Endothelial cell of umbilical vein (primary cell): ENCODE results near the gene AVPR1A. TPM values are rescaled to one million over a fixed set of nuclear protein-coding genes. Genes with fewer than 3 reads are reported as not detected.

Experiments
- BruUV-seq: library from RNA; stranded (reverse); fragments of 400-500 nt; replicated peaks from 2 replicates; lab custom pipeline; 2021; lab: Mats Ljungman, UMichigan
- CTCF ChIA-PET: fragments of 300-600, 350-600 bp; sonication (Branson Sonifier 250); formaldehyde crosslinking; loops from one replicate; lab custom pipeline; 2021; ENCODE audit warnings: antibody characterized with exemption, inconsistent platforms; lab: Charles Lee
- POLR2A ChIA-PET: fragments of 300-600, 350-600 bp; sonication (Branson Sonifier 250); formaldehyde crosslinking; loops from one replicate; lab custom pipeline; 2021; ENCODE audit warnings: antibody characterized with exemption, inconsistent platforms; lab: Charles Lee
- DNase-seq: peaks from one replicate; pipeline ENCODE4 v3.0.0-alpha.2; 2011; ENCODE audit warnings: low read depth, low spot score
- FAIRE-seq: peaks from 2 replicates; lab custom pipeline; 2011; peaks lifted over from hg19 to GRCh38; lab: Jason Lieb, UNC
- H2AFZ ChIP-seq: 2 replicates; pipeline ENCODE4 v1.6.0; 2012; ENCODE audit warnings: low read depth, low read length, control low read depth, inconsistent platforms
- H3K27ac ChIP-seq: 2 replicates; pipeline ENCODE4 v1.5.1; 2011; ENCODE audit warnings: low read depth, mild to moderate bottlenecking, control low read depth, low read length, moderate library complexity; ENCODE audit not compliant: insufficient read depth
- H3K27me3 ChIP-seq, 2 experiments: 2 replicates each; pipeline versions ENCODE4 v1.6.0 to v1.6.1; 2011; ENCODE audit warnings: low read length in 2 of 2, mixed read lengths in 1 of 2; ENCODE audit not compliant: control insufficient read depth in 2 of 2, insufficient read depth in 2 of 2
- H3K36me3 ChIP-seq, 2 experiments: 2 replicates in 1 of 2; 3 replicates in 1 of 2; pipeline ENCODE4 v1.5.1; 2011; ENCODE audit warnings: low read length in 2 of 2, mild to moderate bottlenecking in 1 of 2, moderate library complexity in 1 of 2; ENCODE audit not compliant: control insufficient read depth in 2 of 2, insufficient read depth in 2 of 2; ENCODE audit errors: extremely low read depth in 1 of 2
- H3K4me1 ChIP-seq: 3 replicates; pipeline ENCODE4 v1.5.1; 2011; ENCODE audit warnings: mild to moderate bottlenecking, low read length; ENCODE audit not compliant: control insufficient read depth, insufficient read depth; ENCODE audit errors: extremely low read depth
- H3K4me2 ChIP-seq: 2 replicates; pipeline ENCODE4 v1.6.1; 2011; ENCODE audit warnings: low read length, control low read depth, mixed read lengths; ENCODE audit not compliant: insufficient read depth
- H3K4me3 ChIP-seq, 3 experiments: fragments of 200-600 bp in 1 of 3; sonication (generic), shearing (Covaris generic) in 1 of 3; replicated peaks in 1 of 3; 2 replicates each; pipeline ENCODE4 v1.5.1; 2011 to 2016; ENCODE audit warnings: control low read depth in 3 of 3, low read length in 3 of 3, mild to moderate bottlenecking in 2 of 3, inconsistent platforms in 1 of 3, low read depth in 1 of 3, moderate library complexity in 1 of 3; ENCODE audit not compliant: insufficient read depth in 1 of 3
- H3K79me2 ChIP-seq: 2 replicates; pipeline ENCODE4 v1.6.0; 2012; ENCODE audit warnings: low read length, inconsistent platforms; ENCODE audit not compliant: control insufficient read depth, insufficient read depth
- H3K9ac ChIP-seq: replicated peaks from 2 replicates; pipeline ENCODE3; 2011; ENCODE audit warnings: low read length, control low read depth; ENCODE audit not compliant: insufficient read depth; ENCODE audit errors: extremely low read depth
- H3K9me1 ChIP-seq: replicated peaks from 3 replicates; pipeline ENCODE4 v1.6.0; 2011; ENCODE audit warnings: mild to moderate bottlenecking, low read length; ENCODE audit not compliant: control insufficient read depth, insufficient read depth; ENCODE audit errors: extremely low read depth
- H3K9me3 ChIP-seq: replicated peaks from 2 replicates; pipeline ENCODE4 v1.5.1; 2012; ENCODE audit warnings: low read length, inconsistent platforms; ENCODE audit not compliant: control insufficient read depth, insufficient read depth
- H4K20me1 ChIP-seq: replicated peaks from 2 replicates; pipeline ENCODE3; 2011; ENCODE audit warnings: mild to moderate bottlenecking, low read length; ENCODE audit not compliant: control insufficient read depth, insufficient read depth; ENCODE audit errors: extremely low read depth
- dilution Hi-C: fragments of 300-500 bp; cut with MboI; formaldehyde crosslinking; loops from one replicate; pipeline ENCODE4 v1.15.0; 2019; ENCODE audit warnings: low sequenced_read_pairs; ENCODE audit not compliant: extremely low pct_ligation_motif_present
- intact Hi-C: fragments of 100-400 bp; cut with micrococcal nuclease; formaldehyde crosslinking; loops from one replicate; pipeline ENCODE4 v1.10.0; 2022
- polyA plus RNA-seq, 4 experiments: library from polyadenylated mRNA; depleted of rRNA in 3 of 4; stranded (reverse) in 3 of 4; unstranded in 1 of 4; fragments of >200 nt; gene quantifications; 2 replicates each; pipeline versions ENCODE4 v1.2.1 to v1.2.3, GENCODE V29; 2011 to 2012; ENCODE audit warnings: missing spikeins in 1 of 4
- total RNA-seq: library from RNA; stranded (reverse); gene quantifications from 2 replicates; pipeline ENCODE4 v1.2.3, GENCODE V29; 2021
- TF ChIP-seq, protein P1 (sequence below), 2 donors: IDR thresholded peaks; 1 replicate in 1 of 2; 2 replicates in 1 of 2; pipeline ENCODE4 v1.5.1; 2011; ENCODE audit warnings: low read length in 2 of 2, mild to moderate bottlenecking in 2 of 2, moderate library complexity in 2 of 2, control low read depth in 1 of 2, inconsistent platforms in 1 of 2, low read depth in 1 of 2; ENCODE audit not compliant: insufficient read depth in 1 of 2; ENCODE audit errors: extremely low read depth in 1 of 2
- TF ChIP-seq, protein P2 (sequence below): IDR thresholded peaks from 2 replicates; pipeline ENCODE4 v1.6.1; 2011; ENCODE audit not compliant: insufficient read depth, insufficient read length

AVPR1A gene
- total and polyA plus RNA-seq, 2 donors (not counting 3 experiments of a cell fraction or from before 2014, with no cell fraction given): not detected

DNA sequence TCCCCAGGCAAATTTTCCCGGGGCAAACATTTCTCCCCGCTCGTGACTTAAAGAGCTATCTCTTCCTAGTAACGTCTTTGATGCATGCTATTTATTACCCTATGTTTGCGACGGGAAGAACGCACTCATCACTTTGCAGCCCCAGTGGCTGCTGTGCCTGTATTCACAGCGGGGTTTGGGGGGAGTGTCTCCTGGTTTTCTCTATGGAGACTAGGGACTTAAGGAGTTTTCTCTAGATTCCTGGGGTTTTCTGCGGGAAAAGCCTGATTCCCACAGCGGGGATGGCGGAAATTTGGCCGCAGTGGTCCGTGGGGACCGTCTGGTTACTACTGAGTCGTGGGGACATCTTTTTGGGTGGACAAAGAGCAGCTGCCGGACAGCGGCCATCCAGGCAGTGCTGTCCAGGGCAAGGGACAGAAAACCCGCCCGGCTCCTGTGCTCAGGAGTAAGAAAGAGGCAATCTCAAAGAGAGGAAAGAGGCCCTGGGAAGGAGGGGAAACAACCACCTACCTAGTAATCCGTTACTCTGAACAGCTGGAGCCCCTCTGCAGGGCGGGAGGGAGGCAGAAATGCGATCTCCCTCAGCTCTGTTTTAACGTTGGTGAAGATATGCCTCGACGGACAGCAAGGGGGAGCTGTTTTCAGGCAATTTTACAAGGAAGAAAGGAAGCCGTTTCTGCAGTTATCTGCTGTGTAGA is 771 bp upstream of the AVPR1A start:
- Histone ChIP-seq H3K4me1 (no peaks in the 10 kb centered on the region), H3K9me1 (no peaks in the 10 kb centered on the region), H3K27me3 (peaks cover 32 to 63% of the 10 kb centered on the region in 2 experiments), H3K36me3 (no peaks in the 10 kb centered on the region), H3K9ac (no peak overlapping the region), H3K79me2 (no peaks in the 10 kb centered on the region), H3K9me3 (no peaks in the 10 kb centered on the region), H4K20me1 (no peaks in the 10 kb centered on the region), H3K4me2 (peak overlapping the region; percentile 25), H3K4me3 (no peak overlapping the region), H3K27ac (no peak overlapping the region), H2AFZ (no peak overlapping the region)
- ChIA-PET CTCF (interaction anchor here (0.6 to 2.4 kb wide), 51 partner anchors 9 to 650 kb away, joined by 3 to 25 read pairs (median 4); partner anchors contain the start of gene PPM1H), POLR2A (no interaction called here)
- no TSS peak for BruUV-seq
- dilution Hi-C loops: no loop called here
- intact Hi-C loops: loop anchor here (2.0 to 5.0 kb wide), 3 partner anchors 125 to 651 kb away; no protein-coding TSS in a partner anchor
- peak; percentile 92 for FAIRE-seq
- TF ChIP-seq, protein P1, sequence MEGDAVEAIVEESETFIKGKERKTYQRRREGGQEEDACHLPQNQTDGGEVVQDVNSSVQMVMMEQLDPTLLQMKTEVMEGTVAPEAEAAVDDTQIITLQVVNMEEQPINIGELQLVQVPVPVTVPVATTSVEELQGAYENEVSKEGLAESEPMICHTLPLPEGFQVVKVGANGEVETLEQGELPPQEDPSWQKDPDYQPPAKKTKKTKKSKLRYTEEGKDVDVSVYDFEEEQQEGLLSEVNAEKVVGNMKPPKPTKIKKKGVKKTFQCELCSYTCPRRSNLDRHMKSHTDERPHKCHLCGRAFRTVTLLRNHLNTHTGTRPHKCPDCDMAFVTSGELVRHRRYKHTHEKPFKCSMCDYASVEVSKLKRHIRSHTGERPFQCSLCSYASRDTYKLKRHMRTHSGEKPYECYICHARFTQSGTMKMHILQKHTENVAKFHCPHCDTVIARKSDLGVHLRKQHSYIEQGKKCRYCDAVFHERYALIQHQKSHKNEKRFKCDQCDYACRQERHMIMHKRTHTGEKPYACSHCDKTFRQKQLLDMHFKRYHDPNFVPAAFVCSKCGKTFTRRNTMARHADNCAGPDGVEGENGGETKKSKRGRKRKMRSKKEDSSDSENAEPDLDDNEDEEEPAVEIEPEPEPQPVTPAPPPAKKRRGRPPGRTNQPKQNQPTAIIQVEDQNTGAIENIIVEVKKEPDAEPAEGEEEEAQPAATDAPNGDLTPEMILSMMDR (IDR thresholded peaks at IDR 0.05; ENCODE audit: extremely low read depth in 1 of 2, insufficient read depth in 1 of 2, low read depth in 1 of 2, low read length in 2 of 2): peak; percentile 70 to 74
- TF ChIP-seq, protein P2, sequence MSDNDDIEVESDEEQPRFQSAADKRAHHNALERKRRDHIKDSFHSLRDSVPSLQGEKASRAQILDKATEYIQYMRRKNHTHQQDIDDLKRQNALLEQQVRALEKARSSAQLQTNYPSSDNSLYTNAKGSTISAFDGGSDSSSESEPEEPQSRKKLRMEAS: no peak
- DNase-seq: peak; percentile 51
